CD4-positive, alpha-beta T cell treated with Interleukin-4 for 1 hour (primary cell): ENCODE measurements around the gene OGFOD2.
A peak's percentile ranks its signal among the peaks of the same experiment; 100 is the strongest.

Source experiments
- DNase-seq, 2 donors: peaks; one replicate each; pipeline ENCODE4 v3.0.0-alpha.2; 2020 to 2022

OGFOD2 gene

GRCh38 chr12:122951979-122952892 is 22.8 kb upstream of the OGFOD2 start:
- DNase-seq = peak; percentile 81 to 82

DNA sequence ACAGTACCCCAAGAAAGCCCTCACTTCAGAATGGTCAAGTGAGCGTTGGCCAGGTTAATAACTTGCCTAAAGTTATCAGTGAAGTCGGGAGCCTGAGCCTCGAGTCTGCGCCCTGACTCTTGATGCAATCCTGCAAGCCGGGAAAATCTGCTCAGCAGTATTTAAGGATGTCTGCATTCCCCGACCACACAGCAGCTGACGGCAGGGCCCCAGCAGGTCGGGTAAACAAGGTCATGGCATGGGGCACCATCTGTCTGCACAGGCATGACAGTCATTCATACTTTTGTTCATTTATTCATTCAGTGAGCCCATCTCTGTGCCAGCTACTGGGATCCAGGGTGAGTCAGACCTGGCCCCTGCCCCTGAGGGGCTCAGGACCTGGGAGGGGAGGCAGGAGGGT is 19.9 kb upstream of the OGFOD2 start:
- no peak for DNase-seq

DNA sequence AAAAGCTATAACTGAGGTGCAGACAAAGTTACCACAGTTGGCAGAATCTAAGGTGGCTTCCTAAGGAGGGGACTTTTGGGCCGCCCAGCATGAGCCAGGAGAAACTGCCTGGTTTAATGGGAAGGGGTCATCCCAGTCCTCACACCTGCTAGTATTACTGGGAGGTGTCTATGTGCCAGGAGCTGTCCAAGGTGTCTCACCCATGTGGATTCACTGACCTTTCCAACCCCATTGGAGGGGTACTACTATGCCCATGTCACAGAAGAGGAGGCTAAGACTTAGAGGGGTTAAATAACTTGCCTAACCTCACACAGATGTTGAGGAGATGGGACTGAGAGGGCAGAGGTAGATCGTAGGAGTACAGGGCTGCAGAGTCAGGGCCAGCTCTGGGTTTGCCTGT is 19.0 kb upstream of the OGFOD2 start:
- DNase-seq = no peak

- no peak for DNase-seq
Observed at GRCh38 chr12:122958198-122958888, 16.7 kb upstream of the OGFOD2 start.

DNA sequence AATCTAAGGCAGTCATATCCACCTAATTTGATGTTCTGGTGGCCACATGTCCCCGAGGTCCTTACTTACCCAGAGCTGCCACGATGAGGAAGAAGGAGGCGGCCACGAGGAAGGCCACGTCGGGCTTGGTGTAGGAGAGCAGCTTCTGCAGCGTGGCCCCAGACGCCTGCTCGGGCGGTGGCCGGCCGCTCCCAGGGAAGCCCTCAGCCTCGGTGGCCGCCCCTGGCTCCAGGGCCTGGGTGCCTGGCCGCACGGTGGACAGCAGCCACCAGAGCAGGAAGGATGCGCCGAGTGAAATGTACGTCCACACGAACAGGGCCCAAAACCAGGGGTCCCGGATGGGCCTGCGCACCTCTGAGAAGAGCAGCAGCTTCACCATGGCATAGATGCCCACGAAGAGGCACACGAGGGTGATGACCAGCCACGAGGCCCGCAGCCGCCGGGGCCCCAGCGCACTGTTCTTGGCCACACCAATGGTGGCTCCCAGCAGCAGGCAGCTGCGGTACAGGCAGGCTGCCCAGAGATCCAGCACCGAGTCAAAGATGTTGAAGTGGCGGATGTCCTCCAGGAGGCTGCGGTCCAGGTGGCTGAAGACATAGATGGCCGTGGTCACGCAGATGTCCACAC is 15.4 kb upstream of the OGFOD2 start:
- DNase-seq = no peak

GRCh38 chr12:122960193-122960569 is 14.9 kb upstream of the OGFOD2 start:
- no peak for DNase-seq

GRCh38 chr12:122961531-122962329 is 13.3 kb upstream of the OGFOD2 start:
- DNase-seq = no peak

DNA sequence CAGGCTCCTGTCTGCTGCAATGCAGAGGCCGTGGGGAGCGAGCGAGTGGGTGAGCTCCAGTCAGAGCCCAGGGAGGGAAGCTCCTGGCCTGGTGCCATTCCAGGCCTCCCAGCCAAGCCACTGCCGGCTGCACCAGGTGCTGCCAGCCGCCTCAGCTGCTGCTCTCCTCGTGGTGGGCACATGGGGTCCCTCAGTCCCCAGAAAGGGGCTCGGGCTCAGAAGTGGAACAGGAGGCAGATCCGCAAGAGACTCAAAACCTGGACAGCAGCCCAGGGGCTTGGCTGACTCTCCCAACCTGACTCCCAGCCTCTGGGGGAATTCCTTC is 11.1 kb upstream of the OGFOD2 start:
- no peak for DNase-seq

- DNase-seq = no peak
Observed at GRCh38 chr12:122964439-122965257, 10.4 kb upstream of the OGFOD2 start.

DNA sequence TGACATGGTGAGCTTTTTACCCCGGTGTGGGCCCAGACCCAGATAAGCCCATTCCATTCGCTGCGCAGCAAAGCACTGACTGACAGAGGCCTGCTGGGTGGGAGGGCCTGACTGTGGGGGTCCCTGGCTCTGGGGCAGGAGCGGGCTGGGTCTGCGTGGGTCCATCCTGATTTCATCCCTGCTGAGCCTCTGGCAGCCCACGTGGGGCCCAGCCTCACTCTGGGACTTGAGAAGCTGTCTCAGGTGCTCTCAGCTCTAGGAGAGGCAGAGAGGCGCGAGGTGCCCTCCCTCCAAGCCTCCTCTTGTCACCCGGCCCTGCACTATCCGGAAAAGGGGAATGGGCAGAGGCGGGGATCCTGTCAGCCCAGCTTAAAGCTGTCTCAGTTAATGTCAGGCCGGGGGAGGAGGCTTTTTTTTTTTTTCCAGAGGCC is 9.7 kb upstream of the OGFOD2 start:
- DNase-seq = no peak

- peak; percentile 93 to 96 for DNase-seq
Observed at GRCh38 chr12:122965851-122966742, 8.9 kb upstream of the OGFOD2 start, which contains the start of gene ABCB9. Gene ABCB9, minus strand, starts transcription at chr12:122966463. Its CDS starts 6,228 bp downstream, at chr12:122960235.

- no peak for DNase-seq
Observed at GRCh38 chr12:122966743-122967550, 8.1 kb upstream of the OGFOD2 start.

- DNase-seq = no peak
Observed at GRCh38 chr12:122968104-122968503, 6.9 kb upstream of the OGFOD2 start.

- DNase-seq = no peak
Observed at GRCh38 chr12:122969676-122970075, 5.4 kb upstream of the OGFOD2 start.

DNA sequence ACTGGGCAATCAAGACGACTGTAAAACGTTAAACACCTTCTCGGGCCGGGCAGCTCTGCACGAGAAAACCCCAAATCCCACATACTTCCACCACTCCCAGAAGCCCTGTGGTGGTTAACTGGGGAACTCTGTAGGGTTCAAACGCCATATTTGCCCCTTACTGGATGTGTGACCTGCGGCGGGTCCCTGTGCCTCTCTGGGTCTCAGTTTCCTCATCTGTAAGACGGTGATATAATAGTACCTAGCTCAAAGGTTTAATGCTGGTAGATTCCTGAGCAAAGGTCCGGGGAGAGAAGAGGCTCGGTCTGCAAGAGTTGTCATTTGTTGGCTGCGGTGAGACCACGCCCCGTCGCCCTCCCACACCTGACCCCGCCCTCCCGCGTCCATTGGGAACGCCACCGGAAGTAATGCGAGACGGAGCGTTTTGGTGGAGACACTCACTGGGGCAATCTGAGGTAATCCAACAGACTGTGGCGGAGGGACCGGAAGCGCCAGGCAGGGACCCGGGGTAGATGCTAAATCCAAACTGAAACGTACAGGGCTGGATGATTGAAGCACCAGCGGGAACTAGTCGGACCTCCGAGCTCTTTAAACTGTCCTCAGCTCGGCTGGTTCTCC is 661 bp upstream of the OGFOD2 start:
- DNase-seq = peak; percentile 98 to 99

GRCh38 chr12:122975790-122976647 is 975 bp downstream of the OGFOD2 start:
- no peak for DNase-seq

- no peak for DNase-seq
Observed at GRCh38 chr12:122976648-122976975, 1.6 kb downstream of the OGFOD2 start.

- DNase-seq = no peak
Observed at GRCh38 chr12:122977153-122977552, 2.1 kb downstream of the OGFOD2 start.
